ENCODE measurements around the gene OPN4.

- no peak for TF ChIP-seq ELF4 (CRISPR knock-in tag; IDR thresholded peaks at IDR 0.05; ENCODE audit: borderline replicate concordance)
- TF ChIP-seq CTCF (CRISPR knock-in tag; IDR thresholded peaks at IDR 0.05) = no peak
- no peak for TF ChIP-seq MEIS1 (CRISPR knock-in tag; IDR thresholded peaks at IDR 0.05; ENCODE audit: borderline replicate concordance)
- no peak for TF ChIP-seq MIER3 (CRISPR knock-in tag; IDR thresholded peaks at IDR 0.05; ENCODE audit: borderline replicate concordance)
- TF ChIP-seq EZH2 (conservative IDR thresholded peaks at IDR 0.05; ENCODE audit: low read depth, low read length) = no peak
- TF ChIP-seq ZKSCAN1 (IDR thresholded peaks at IDR 0.05; ENCODE audit: low read length) = no peak
Measured at GRCh38 chr10:86628311-86628710, 26.0 kb upstream of the OPN4 start.
